Mammary epithelial cell (primary cell): ENCODE measurements around the gene TSPAN10.

ENCODE experiments used
- CTCF ChIP-seq, 2 donors: IDR thresholded peaks in 1 of 2; conservative IDR thresholded peaks in 1 of 2; 2 replicates each; pipeline ENCODE4 v1.5.1; 2011 to 2012; ENCODE audit warnings: inconsistent platforms in 2 of 2, low read length in 2 of 2, mild to moderate bottlenecking in 2 of 2, control low read depth in 1 of 2, low read depth in 1 of 2; ENCODE audit not compliant: insufficient read depth in 1 of 2; ENCODE audit errors: extremely low read depth in 1 of 2
- EZH2 ChIP-seq: IDR thresholded peaks from 2 replicates; pipeline ENCODE4 v1.6.1; 2012; ENCODE audit warnings: low read length, inconsistent platforms, borderline replicate concordance

GRCh38 chr17:81696218-81696941 lies 59.4 kb downstream of the TSPAN10 start:
- TF ChIP-seq CTCF (conservative IDR thresholded peaks at IDR 0.05 in 1 of 2, IDR thresholded peaks at IDR 0.05 in 1 of 2; ENCODE audit: extremely low read depth in 1 of 2, insufficient read depth in 1 of 2, low read depth in 1 of 2, low read length in 2 of 2), result no peak
- TF ChIP-seq EZH2, result no peak
